ENCODE data around the gene GBGT1. TPM values are rescaled to one million over a fixed set of nuclear protein-coding genes. Genes with fewer than 3 reads are reported as not detected.

Gene GBGT1
- total RNA-seq, 1 donor from 2014 or later, result 25.1 TPM

GRCh38 chr9:133128152-133128551 lies 35.6 kb downstream of the GBGT1 start:
- no peak for DNase-seq (ENCODE audit: low spot score)

DNA sequence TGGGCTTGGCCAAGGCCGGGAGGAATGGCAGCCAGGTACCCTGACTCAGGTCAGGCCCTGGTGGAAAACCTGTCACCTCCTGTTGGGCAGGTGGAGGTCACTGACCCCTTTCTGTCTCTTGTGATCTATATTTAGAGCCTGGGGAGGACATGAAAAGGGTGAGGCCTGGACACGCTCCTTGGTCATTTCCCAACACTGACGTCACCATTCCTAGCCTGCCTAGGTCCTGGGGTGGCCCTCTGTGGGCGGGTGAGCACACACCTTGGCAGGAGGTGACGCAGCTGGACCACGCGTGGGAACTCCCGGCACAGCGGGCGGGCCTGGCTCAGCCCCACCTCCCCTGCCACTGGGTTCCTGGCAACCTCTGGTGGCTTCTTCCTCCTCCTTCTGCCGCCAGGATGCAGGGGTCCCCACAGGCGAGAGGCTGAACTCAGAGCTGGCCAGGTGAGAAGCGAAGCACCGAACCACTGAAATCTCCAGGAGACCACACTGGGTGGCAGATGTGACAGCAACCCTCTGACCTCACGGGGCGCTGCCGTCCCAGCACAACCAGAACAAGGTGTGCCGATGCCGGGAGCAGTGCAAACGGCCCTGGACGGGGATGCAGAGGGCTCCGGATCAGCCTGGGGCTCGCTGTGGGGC lies 36.3 kb downstream of the GBGT1 start:
- no peak for DNase-seq (ENCODE audit: low spot score)

DNA sequence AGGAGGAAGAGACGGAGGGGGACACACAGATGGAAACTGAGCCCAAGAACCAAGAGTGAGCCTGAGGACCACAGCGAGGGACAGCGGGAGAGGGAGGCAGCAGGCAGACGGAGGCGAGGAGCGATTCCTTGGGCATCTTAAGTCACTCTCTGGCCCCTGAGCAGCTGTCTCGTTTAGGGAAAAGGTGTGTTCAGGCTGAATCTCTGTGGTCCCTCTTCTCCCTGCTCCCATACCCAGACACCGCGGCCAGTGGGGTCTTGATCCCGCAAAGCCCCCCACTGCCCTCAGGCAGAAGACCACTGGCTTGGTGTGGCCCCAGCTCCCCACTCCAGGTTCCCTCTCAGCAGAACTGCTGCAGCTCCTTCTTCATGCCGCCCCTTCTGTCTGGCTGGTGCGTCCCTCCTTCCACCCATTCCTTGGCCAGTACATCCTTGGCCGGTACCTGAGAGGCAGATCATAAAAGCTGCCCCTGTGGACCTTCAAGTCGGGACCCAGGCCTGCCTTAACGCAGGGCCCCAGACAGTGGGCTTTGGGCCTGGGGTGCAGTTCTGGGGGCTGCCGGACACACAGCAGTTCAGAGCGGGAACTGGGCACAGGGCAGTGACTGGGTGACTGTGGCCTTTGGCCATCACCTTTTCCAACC lies 36.9 kb downstream of the GBGT1 start:
- no peak for DNase-seq (ENCODE audit: low spot score)

- DNase-seq (ENCODE audit: low spot score), result no peak
These were observed 37.6 kb downstream of the GBGT1 start for GRCh38 chr9:133125941-133126696.

GRCh38 chr9:133124907-133125275 lies 38.8 kb downstream of the GBGT1 start:
- DNase-seq (ENCODE audit: low spot score), result no peak

GRCh38 chr9:133124123-133124906 lies 39.4 kb downstream of the GBGT1 start:
- DNase-seq (ENCODE audit: low spot score), result no peak

DNA sequence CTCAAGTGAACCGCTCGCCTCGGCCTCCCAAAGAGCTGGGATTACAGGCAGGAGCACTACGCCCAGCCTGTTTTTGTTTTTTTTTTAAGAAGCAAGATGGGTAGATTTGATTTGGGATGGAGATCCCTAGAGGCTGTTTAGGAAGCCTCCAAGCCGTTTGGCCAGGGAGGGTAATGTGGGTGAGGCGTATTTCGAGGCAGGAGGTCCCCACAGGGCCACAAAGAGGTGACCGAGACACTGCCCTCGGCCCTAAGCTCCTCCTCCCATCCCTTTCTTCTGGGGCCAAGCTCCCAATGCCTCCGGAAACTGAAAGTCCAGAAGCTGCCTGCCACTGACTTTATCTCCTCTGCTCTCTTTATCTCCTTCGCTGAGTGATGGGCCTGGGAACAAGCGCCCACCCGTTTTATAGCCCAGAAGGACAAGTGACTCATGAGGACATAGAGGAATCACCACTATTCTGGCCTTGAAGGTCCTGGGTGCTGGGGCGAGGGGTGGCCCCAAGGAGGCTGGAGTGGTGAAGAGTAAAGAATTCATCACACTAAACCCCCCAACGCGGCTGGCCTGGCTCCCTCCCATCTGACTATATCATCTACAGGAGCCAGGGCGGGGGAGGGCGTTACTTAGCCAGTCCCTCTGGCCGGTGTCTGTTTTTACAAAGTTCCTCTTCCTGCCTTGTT lies 40.6 kb downstream of the GBGT1 start:
- no peak for DNase-seq (ENCODE audit: low spot score)

GRCh38 chr9:133122605-133122934 lies 41.1 kb downstream of the GBGT1 start:
- no peak for DNase-seq (ENCODE audit: low spot score)

GRCh38 chr9:133121915-133122550 lies 41.7 kb downstream of the GBGT1 start:
- no peak for DNase-seq (ENCODE audit: low spot score)

DNA sequence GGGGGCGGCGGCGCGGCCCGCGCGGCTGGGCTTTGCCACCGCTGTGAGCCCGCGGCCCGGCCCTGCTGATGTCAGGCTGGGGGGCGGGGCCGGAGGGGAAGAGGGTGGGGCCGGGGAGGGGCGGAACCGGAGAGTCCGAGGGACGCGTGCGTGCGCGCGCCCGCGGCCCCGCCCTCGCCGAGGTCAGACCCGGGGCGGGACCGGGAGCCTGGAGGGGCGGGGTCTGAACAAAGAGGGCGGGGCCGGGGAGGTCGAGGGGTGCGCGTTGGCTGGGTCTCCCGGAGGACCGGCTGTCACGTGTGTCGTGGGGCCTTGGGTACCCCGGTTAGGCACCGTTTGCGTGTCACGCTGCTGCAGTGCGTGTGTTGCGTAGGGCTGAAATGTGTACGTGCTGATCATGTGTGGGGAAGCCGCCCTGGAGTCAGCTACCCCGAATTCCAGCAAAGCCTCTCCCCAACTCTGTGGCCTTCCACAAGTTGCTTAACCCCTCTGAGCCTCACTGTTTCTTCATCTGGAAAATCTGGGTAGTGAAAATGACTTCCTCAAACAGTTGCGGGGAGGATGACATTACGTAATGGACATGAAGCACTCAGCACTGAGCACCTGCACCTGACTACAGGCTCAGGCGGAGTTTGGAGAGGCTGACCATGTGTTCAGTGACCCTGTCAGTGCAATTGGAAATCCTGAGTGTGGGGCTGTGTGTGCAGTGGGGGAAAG lies 42.4 kb downstream of the GBGT1 start, which contains the start of gene RALGDS:
Gene RALGDS, minus strand, starts transcription at position 43 of the 717 bp plus-strand sequence. CDS start 86 bp downstream, outside the sequence.
- DNase-seq (ENCODE audit: low spot score), result peak; percentile 96

GRCh38 chr9:133120501-133121197 lies 43.1 kb downstream of the GBGT1 start:
- DNase-seq (ENCODE audit: low spot score), result no peak

GRCh38 chr9:133119846-133120500 lies 43.7 kb downstream of the GBGT1 start:
- DNase-seq (ENCODE audit: low spot score), result no peak

GRCh38 chr9:133119103-133119845 lies 44.4 kb downstream of the GBGT1 start:
- DNase-seq (ENCODE audit: low spot score), result no peak

DNA sequence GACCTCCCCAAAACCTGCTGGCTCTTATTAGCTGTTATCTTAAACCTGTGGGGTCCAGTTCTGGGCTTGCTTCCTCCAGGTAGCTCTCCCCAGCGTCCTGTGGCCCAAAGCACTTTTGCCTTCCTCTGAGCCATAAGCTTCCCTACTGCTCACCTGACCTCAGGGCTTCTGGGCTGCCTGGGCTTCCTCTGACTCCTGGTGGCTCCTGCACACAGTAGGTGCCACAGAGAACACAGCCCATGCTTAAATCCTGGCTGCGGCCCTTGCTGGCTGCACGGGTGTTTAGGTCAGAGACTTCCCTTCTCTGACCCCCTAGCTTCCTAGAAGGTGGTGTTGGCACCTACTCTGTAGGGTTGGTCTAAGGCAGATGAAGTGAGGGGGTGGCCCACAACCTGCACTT lies 45.1 kb downstream of the GBGT1 start:
- DNase-seq (ENCODE audit: low spot score), result no peak

- DNase-seq (ENCODE audit: low spot score), result no peak
These were observed 45.6 kb downstream of the GBGT1 start for GRCh38 chr9:133118179-133118520.

DNA sequence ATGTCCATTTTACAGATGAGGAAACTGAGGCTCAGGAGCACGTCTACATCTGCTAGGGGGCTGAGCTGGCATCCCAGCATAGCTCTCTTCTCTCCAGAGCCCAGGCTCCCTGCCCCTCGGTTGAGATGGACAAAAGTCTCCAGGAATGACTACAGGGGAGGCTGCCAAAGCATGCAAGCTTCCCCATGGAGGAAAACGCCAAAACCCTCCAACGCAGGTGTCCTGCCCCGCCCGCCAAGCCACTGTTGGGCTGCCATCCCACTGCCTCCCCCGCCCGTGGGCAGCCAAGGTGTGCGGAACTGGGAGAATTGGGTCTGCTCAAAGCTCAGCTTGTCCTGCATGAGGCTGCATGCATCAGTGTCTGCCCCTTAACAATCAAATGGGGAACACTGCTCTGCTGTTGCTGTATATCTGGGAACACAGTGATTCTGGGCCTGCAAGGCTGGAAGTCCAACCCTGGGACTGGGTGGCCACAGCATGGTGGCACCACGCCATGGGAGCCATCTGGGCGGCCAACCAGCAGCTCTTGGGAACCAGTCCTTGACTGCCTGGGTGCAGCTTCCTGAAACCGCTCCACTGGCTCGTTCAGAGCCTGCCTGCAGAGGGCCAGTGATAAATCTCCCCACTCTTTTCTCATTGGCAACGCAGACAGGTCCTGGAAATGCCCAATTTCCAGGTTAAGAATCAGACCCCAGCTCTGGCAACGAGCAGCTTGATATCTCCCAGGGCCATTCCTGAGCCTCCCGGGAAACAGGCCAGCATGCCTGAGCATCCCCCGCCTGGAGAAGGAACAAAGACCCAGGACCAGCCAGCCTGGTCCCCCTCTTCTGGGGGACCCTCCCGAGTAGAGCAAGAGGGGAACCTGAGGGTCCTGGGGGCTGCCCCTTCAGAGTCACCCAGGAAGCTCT lies 46.2 kb downstream of the GBGT1 start:
- DNase-seq (ENCODE audit: low spot score), result no peak

Data from mesenteric fat pad (tissue), 1 donor.